ENCODE data around the gene TLE6.

Gene TLE6

DNA sequence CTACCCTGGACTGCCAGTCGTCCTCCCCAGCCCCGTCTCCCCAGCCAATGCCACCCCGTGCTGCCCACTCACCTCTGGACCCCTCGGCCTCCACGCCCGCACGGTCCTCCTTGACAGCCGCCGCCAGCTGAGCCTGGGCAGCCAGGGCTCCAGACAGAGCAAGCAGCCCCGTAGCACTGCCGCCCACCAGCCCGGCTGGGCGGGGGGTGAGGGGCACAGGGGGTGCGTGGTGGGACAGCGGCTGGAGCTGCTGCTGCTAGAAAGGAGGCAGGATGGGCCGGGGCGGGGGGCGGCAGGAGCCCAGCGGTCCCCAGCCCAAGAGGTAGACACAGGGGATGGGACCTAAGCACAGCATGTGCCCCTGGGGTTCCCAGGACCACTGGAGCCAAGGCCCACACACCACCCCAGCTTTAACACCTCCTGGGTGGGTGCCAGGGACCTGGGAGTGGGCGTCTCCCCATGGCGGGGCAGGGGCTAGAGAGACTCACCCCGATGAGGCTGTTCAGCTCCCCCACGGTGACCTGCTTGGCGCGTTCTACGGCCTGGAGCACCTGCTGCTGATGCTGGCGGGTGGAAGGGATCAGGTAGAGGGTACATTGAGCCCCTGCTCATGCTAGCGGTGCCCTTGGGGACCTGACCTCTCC, 42.0 kb downstream of the TLE6 start:
- Histone ChIP-seq H3K9me2 (replicated peaks; ENCODE audit: insufficient read depth, low read length) (no peaks in the 10 kb centered on the region), H3F3A (ENCODE audit: insufficient read depth, low read length) (no peaks in the 10 kb centered on the region), H4K20me1 (ENCODE audit: insufficient read depth, low read length) (no peaks in the 10 kb centered on the region), H3K4me3 (ENCODE audit: low read length) (no peak overlapping the region), H3K27ac (ENCODE audit: low read length) (no peak overlapping the region), H3K9me3 (replicated peaks; ENCODE audit: insufficient read depth, low read length) (no peaks in the 10 kb centered on the region), H2AFZ (ENCODE audit: low read length) (no peak overlapping the region), H3K79me2 (ENCODE audit: low read length) (no peaks in the 10 kb centered on the region), H3K9ac (ENCODE audit: low read length) (no peak overlapping the region), H3K36me3 (replicated peaks; ENCODE audit: insufficient read depth, low read length) (no peaks in the 10 kb centered on the region), H3K4me1 (ENCODE audit: low read length) (no peaks in the 10 kb centered on the region), H3K4me2 (ENCODE audit: low read depth, low read length) (no peak overlapping the region), H3K27me3 (replicated peaks; ENCODE audit: insufficient read depth, low read length) (peaks cover 88% of the 10 kb centered on the region)
- no peak for DNase-seq
- no peak for TF ChIP-seq EZH2phosphoT487 (IDR thresholded peaks at IDR 0.05; ENCODE audit: low read length)

DNA sequence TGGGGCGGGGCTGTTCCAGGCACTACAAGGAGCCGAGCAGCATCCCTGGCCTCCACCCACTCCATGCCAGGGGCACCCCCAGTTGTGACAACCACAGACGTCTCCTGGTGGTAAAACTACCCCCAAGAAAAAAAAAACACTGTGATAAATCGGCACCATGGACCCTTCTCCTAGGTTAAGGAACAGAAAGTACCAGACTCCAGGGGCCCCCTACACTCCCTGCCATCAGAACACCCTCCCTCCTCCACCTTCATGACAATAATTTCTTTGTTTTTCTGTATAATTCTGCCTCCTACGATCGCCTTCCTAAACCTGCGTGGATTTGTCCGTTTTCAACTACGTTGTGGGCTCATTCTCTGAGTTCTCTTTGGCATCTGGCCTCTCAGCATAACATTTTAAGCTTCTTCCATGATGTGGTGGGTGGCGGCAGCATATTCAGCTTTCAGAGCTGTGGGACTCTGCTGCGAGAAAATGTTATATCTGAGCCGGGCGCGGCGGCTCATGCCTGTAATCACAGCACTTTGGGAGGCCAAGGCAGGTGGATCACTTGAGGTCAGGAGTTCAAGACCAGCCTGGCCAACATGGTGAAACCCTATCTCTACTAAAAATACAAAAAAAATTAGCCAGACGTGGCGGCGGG, 43.1 kb downstream of the TLE6 start:
- no peaks in the 10 kb centered on the region for H3K4me1 ChIP-seq (ENCODE audit: low read length)
- no peaks in the 10 kb centered on the region for H4K20me1 ChIP-seq (ENCODE audit: insufficient read depth, low read length)
- DNase-seq = no peak
- no peak overlapping the region for H2AFZ ChIP-seq (ENCODE audit: low read length)
- H3K36me3 ChIP-seq (replicated peaks; ENCODE audit: insufficient read depth, low read length) = no peaks in the 10 kb centered on the region
- no peaks in the 10 kb centered on the region for H3K9me2 ChIP-seq (replicated peaks; ENCODE audit: insufficient read depth, low read length)
- H3K27me3 ChIP-seq (replicated peaks; ENCODE audit: insufficient read depth, low read length) = peaks cover 90% of the 10 kb centered on the region
- H3K9ac ChIP-seq (ENCODE audit: low read length) = no peak overlapping the region
- H3F3A ChIP-seq (ENCODE audit: insufficient read depth, low read length) = no peaks in the 10 kb centered on the region
- no peaks in the 10 kb centered on the region for H3K79me2 ChIP-seq (ENCODE audit: low read length)
- no peaks in the 10 kb centered on the region for H3K9me3 ChIP-seq (replicated peaks; ENCODE audit: insufficient read depth, low read length)
- no peak overlapping the region for H3K27ac ChIP-seq (ENCODE audit: low read length)
- no peak for TF ChIP-seq EZH2phosphoT487 (IDR thresholded peaks at IDR 0.05; ENCODE audit: low read length)
- TF ChIP-seq EZH2 (optimal IDR thresholded peaks at IDR 0.05; ENCODE audit: low read depth, low read length) = no peak
- TF ChIP-seq, protein P1, sequence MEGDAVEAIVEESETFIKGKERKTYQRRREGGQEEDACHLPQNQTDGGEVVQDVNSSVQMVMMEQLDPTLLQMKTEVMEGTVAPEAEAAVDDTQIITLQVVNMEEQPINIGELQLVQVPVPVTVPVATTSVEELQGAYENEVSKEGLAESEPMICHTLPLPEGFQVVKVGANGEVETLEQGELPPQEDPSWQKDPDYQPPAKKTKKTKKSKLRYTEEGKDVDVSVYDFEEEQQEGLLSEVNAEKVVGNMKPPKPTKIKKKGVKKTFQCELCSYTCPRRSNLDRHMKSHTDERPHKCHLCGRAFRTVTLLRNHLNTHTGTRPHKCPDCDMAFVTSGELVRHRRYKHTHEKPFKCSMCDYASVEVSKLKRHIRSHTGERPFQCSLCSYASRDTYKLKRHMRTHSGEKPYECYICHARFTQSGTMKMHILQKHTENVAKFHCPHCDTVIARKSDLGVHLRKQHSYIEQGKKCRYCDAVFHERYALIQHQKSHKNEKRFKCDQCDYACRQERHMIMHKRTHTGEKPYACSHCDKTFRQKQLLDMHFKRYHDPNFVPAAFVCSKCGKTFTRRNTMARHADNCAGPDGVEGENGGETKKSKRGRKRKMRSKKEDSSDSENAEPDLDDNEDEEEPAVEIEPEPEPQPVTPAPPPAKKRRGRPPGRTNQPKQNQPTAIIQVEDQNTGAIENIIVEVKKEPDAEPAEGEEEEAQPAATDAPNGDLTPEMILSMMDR (IDR thresholded peaks at IDR 0.05; ENCODE audit: low read length) = no peak
- no peak overlapping the region for H3K4me3 ChIP-seq (ENCODE audit: low read length)
- H3K4me2 ChIP-seq (ENCODE audit: low read depth, low read length) = no peak overlapping the region

DNA sequence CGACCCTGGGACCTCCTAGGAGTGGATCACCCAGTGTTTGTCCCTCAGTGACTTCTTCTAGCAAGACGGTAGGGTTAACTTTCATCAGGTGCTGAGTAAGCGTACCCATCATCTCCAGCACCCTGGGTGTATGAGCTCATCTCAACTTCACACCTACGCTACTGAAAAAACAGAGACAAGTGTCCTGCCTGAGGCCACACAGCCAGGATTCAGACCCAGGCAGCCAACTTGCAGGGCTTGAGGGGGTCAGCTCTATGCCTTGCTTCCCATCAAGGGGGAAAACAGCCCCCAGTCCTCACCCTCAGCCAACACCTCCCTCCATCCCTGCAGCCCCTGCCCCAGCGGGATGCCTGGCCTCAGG, 47.1 kb downstream of the TLE6 start:
- Histone ChIP-seq H3K4me1 (ENCODE audit: low read length) (no peaks in the 10 kb centered on the region), H4K20me1 (ENCODE audit: insufficient read depth, low read length) (no peaks in the 10 kb centered on the region; the same call in 1 of the 2 replicates), H2AFZ (ENCODE audit: low read length) (no peak overlapping the region), H3K27ac (ENCODE audit: low read length) (no peak overlapping the region), H3K27me3 (replicated peaks; ENCODE audit: insufficient read depth, low read length) (peaks cover 92% of the 10 kb centered on the region), H3K9me2 (replicated peaks; ENCODE audit: insufficient read depth, low read length) (no peaks in the 10 kb centered on the region), H3K79me2 (ENCODE audit: low read length) (no peaks in the 10 kb centered on the region), H3K9ac (ENCODE audit: low read length) (no peak overlapping the region), H3F3A (ENCODE audit: insufficient read depth, low read length) (no peaks in the 10 kb centered on the region), H3K4me3 (ENCODE audit: low read length) (no peak overlapping the region), H3K4me2 (ENCODE audit: low read depth, low read length) (no peak overlapping the region), H3K36me3 (replicated peaks; ENCODE audit: insufficient read depth, low read length) (no peaks in the 10 kb centered on the region), H3K9me3 (replicated peaks; ENCODE audit: insufficient read depth, low read length) (no peaks in the 10 kb centered on the region)
- no peak for DNase-seq
- TF ChIP-seq, protein P1 (IDR thresholded peaks at IDR 0.05; ENCODE audit: low read length) = no peak
- TF ChIP-seq EZH2 (optimal IDR thresholded peaks at IDR 0.05; ENCODE audit: low read depth, low read length) (no peak), EZH2phosphoT487 (IDR thresholded peaks at IDR 0.05; ENCODE audit: low read length) (no peak)
